ENCODE measurements around the gene IL3.

GRCh38 chr5:132049093-132049492, 11.4 kb upstream of the IL3 start:
- TF ChIP-seq, protein P1, sequence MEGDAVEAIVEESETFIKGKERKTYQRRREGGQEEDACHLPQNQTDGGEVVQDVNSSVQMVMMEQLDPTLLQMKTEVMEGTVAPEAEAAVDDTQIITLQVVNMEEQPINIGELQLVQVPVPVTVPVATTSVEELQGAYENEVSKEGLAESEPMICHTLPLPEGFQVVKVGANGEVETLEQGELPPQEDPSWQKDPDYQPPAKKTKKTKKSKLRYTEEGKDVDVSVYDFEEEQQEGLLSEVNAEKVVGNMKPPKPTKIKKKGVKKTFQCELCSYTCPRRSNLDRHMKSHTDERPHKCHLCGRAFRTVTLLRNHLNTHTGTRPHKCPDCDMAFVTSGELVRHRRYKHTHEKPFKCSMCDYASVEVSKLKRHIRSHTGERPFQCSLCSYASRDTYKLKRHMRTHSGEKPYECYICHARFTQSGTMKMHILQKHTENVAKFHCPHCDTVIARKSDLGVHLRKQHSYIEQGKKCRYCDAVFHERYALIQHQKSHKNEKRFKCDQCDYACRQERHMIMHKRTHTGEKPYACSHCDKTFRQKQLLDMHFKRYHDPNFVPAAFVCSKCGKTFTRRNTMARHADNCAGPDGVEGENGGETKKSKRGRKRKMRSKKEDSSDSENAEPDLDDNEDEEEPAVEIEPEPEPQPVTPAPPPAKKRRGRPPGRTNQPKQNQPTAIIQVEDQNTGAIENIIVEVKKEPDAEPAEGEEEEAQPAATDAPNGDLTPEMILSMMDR (conservative IDR thresholded peaks at IDR 0.05; ENCODE audit: low read depth, low read length): no peak
- no peak for TF ChIP-seq EZH2 (IDR thresholded peaks at IDR 0.05; ENCODE audit: borderline replicate concordance, low read depth, low read length, poor library complexity, severe bottlenecking)

All from A673 (cell line).